HEK293 (cell line): ENCODE measurements around the gene PCDHGC5.

Experiments
- CTCF ChIA-PET: fragments of 350-600 bp; formaldehyde crosslinking; extraction: SDS; loops from one replicate; lab custom pipeline; 2021; ENCODE audit warnings: antibody characterized with exemption; lab: Yijun Ruan, JAX
- POLR2A ChIA-PET: fragments of 300-600 bp; formaldehyde crosslinking; extraction: SDS; loops from one replicate; lab custom pipeline; 2020; ENCODE audit warnings: antibody characterized with exemption, inconsistent platforms; lab: Yijun Ruan, JAX
- H3K27ac ChIP-seq: fragments of 200-500 bp; sonication (Bioruptor generic); 2 replicates; pipeline ENCODE4 v1.5.1; 2014; ENCODE audit warnings: low read depth, low read length, control low read depth, inconsistent platforms; ENCODE audit errors: extremely low read depth
- H3K36me3 ChIP-seq, 2 experiments: fragments of 200-500 bp in 1 of 2; sonication (Bioruptor generic) in 1 of 2; 1 replicate in 1 of 2; 2 replicates in 1 of 2; pipeline ENCODE4 v1.5.1; 2014 to 2017; ENCODE audit warnings: inconsistent platforms in 2 of 2, low read length in 2 of 2; ENCODE audit not compliant: control insufficient read depth in 2 of 2, insufficient read depth in 1 of 2
- H3K4me1 ChIP-seq: fragments of 200-500 bp; sonication (Bioruptor generic); 2 replicates; pipeline ENCODE4 v1.5.1; 2014; ENCODE audit warnings: mild to moderate bottlenecking, low read length, inconsistent platforms; ENCODE audit not compliant: control insufficient read depth, insufficient read depth
- H3K4me3 ChIP-seq: 2 replicates; pipeline ENCODE4 v1.5.1; 2011; ENCODE audit warnings: low read depth, mild to moderate bottlenecking, control low read depth, low read length, moderate library complexity
- H3K9me3 ChIP-seq: fragments of 200-500 bp; sonication (Bioruptor generic); 2 replicates; pipeline ENCODE4 v1.5.1; 2014; ENCODE audit warnings: low read depth, low read length, inconsistent platforms; ENCODE audit not compliant: control insufficient read depth, insufficient read depth
- HOXD13 ChIP-seq: sonication (generic); formaldehyde crosslinking; IDR thresholded peaks from 2 replicates; pipeline ENCODE4 v1.8.0; 2022; ENCODE audit warnings: missing genetic modification reagents, borderline replicate concordance
- MZF1 ChIP-seq: fragments of 450-650 bp; formaldehyde crosslinking; IDR thresholded peaks from 2 replicates; pipeline ENCODE4 v1.5.1; 2017; ENCODE audit warnings: missing biosample characterization, missing genetic modification characterization, borderline replicate concordance
- PRDM10 ChIP-seq: fragments of 450-650 bp; formaldehyde crosslinking; IDR thresholded peaks from 2 replicates; pipeline ENCODE4 v1.5.1; 2016; ENCODE audit warnings: missing biosample characterization, missing genetic modification characterization
- SCRT1 ChIP-seq: fragments of 450-650 bp; formaldehyde crosslinking; IDR thresholded peaks from 2 replicates; pipeline ENCODE4 v1.5.1; 2016; ENCODE audit warnings: missing biosample characterization, missing genetic modification characterization, borderline replicate concordance
- SP7 ChIP-seq: fragments of 450-650 bp; formaldehyde crosslinking; IDR thresholded peaks from 2 replicates; pipeline ENCODE4 v1.5.1; 2016; ENCODE audit warnings: missing biosample characterization, missing genetic modification characterization
- ZBTB26 ChIP-seq: fragments of 450-650 bp; formaldehyde crosslinking; optimal IDR thresholded peaks from 2 replicates; pipeline ENCODE3; 2016; ENCODE audit warnings: missing biosample characterization, mild to moderate bottlenecking, missing genetic modification characterization
- ZNF10 ChIP-seq: fragments of 450-650 bp; formaldehyde crosslinking; IDR thresholded peaks from 2 replicates; pipeline ENCODE4 v1.5.1; 2017; ENCODE audit warnings: missing biosample characterization, missing genetic modification characterization
- ZNF26 ChIP-seq: fragments of 450-650 bp; formaldehyde crosslinking; IDR thresholded peaks from 2 replicates; pipeline ENCODE4 v1.5.1; 2016; ENCODE audit warnings: missing biosample characterization, missing genetic modification characterization
- ZNF266 ChIP-seq: fragments of 450-650 bp; formaldehyde crosslinking; IDR thresholded peaks from 2 replicates; pipeline ENCODE4 v1.5.1; 2016; ENCODE audit warnings: missing biosample characterization, missing genetic modification characterization, low read depth
- ZNF280D ChIP-seq: fragments of 450-650 bp; formaldehyde crosslinking; IDR thresholded peaks from 2 replicates; pipeline ENCODE4 v1.5.1; 2016; ENCODE audit warnings: missing biosample characterization, missing genetic modification characterization
- ZNF394 ChIP-seq: fragments of 450-650 bp; formaldehyde crosslinking; IDR thresholded peaks from 2 replicates; pipeline ENCODE4 v1.5.1; 2016; ENCODE audit warnings: missing biosample characterization, missing genetic modification characterization, mild to moderate bottlenecking, moderate library complexity, borderline replicate concordance
- ZNF518A ChIP-seq: fragments of 450-650 bp; formaldehyde crosslinking; conservative IDR thresholded peaks from 2 replicates; pipeline ENCODE4 v1.5.1; 2016; ENCODE audit warnings: low read depth, missing biosample characterization, missing genetic modification characterization
- ZNF529 ChIP-seq: fragments of 450-650 bp; formaldehyde crosslinking; IDR thresholded peaks from 2 replicates; pipeline ENCODE4 v1.5.1; 2017; ENCODE audit warnings: missing genetic modification characterization, missing biosample characterization; ENCODE audit not compliant: insufficient replicate concordance
- ZNF621 ChIP-seq: fragments of 450-650 bp; formaldehyde crosslinking; IDR thresholded peaks from 2 replicates; pipeline ENCODE4 v1.5.1; 2017; ENCODE audit warnings: missing biosample characterization, missing genetic modification characterization
- ZNF830 ChIP-seq: fragments of 450-650 bp; IDR thresholded peaks from 2 replicates; pipeline ENCODE4 v1.5.0; 2018; ENCODE audit warnings: missing biosample characterization, missing genetic modification characterization, low read depth, mild to moderate bottlenecking, moderate library complexity
- TF ChIP-seq, protein P1 (sequence below): fragments of 450-650 bp; formaldehyde crosslinking; IDR thresholded peaks from 2 replicates; pipeline ENCODE4 v1.5.1; 2017; ENCODE audit warnings: missing biosample characterization, missing genetic modification characterization

PCDHGC5 gene

DNA sequence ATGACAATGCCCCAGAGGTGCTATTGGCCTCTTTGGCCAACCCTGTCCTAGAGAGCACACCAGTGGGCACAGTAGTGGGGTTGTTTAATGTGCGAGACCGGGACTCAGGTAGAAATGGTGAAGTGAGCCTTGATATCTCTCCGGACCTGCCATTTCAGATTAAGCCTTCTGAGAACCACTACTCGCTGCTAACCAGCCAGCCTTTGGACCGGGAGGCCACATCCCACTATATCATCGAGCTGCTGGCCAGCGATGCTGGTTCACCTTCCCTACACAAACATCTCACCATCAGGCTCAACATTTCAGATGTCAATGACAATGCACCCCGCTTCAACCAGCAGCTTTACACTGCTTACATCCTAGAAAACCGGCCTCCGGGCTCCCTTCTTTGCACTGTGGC lies 1.4 kb downstream of the PCDHGC5 start:
- no peaks in the 10 kb centered on the region for H3K4me1 ChIP-seq
- H3K36me3 ChIP-seq: no peaks in the 10 kb centered on the region
- H3K27ac ChIP-seq: no peak overlapping the region
- CTCF ChIA-PET: no interaction called here
- H3K9me3 ChIP-seq: no peaks in the 10 kb centered on the region
- no peak overlapping the region for H3K4me3 ChIP-seq
- TF ChIP-seq MZF1 (tag by site-specific recombination): no peak
- no peak for TF ChIP-seq SCRT1
- TF ChIP-seq ZNF266 (tag by site-specific recombination): no peak
- no peak for TF ChIP-seq ZNF394 (tag by site-specific recombination)
- no peak for TF ChIP-seq PRDM10 (tag by site-specific recombination)
- no peak for TF ChIP-seq HOXD13 (CRISPR knock-in tag)
- TF ChIP-seq, protein P1, sequence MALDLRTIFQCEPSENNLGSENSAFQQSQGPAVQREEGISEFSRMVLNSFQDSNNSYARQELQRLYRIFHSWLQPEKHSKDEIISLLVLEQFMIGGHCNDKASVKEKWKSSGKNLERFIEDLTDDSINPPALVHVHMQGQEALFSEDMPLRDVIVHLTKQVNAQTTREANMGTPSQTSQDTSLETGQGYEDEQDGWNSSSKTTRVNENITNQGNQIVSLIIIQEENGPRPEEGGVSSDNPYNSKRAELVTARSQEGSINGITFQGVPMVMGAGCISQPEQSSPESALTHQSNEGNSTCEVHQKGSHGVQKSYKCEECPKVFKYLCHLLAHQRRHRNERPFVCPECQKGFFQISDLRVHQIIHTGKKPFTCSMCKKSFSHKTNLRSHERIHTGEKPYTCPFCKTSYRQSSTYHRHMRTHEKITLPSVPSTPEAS: no peak
- no peak for TF ChIP-seq ZNF280D (tag by site-specific recombination)
- no peak for TF ChIP-seq ZBTB26 (tag by site-specific recombination)
- no peak for TF ChIP-seq ZNF830 (tag by site-specific recombination)
- POLR2A ChIA-PET: no interaction called here

GRCh38 chr5:141490771-141491170 lies 1.9 kb downstream of the PCDHGC5 start:
- H3K4me1 ChIP-seq: no peaks in the 10 kb centered on the region
- TF ChIP-seq ZNF621 (tag by site-specific recombination) (no peak), SP7 (tag by site-specific recombination) (no peak), ZNF10 (tag by site-specific recombination) (no peak), ZNF529 (tag by site-specific recombination) (no peak), ZNF26 (no peak), ZNF518A (tag by site-specific recombination) (no peak)
- TF ChIP-seq, all 188 proteins: peak for 0
- Histone ChIP-seq H3K27ac (no peak overlapping the region), H3K4me3 (no peak overlapping the region), H3K36me3 (no peaks in the 10 kb centered on the region), H3K9me3 (no peaks in the 10 kb centered on the region)
- CTCF ChIA-PET: no interaction called here
- POLR2A ChIA-PET: no interaction called here
